ENCODE data around the gene NAA11.

NAA11 gene

GRCh38 chr4:79348405-79348804 lies 22.5 kb upstream of the NAA11 start (continued):
- TF ChIP-seq ZBTB49 (tag by site-specific recombination; IDR thresholded peaks at IDR 0.05; ENCODE audit: low read depth) (no peak), ZNF266 (tag by site-specific recombination; IDR thresholded peaks at IDR 0.05; ENCODE audit: low read depth) (no peak), FEZF1 (tag by site-specific recombination; IDR thresholded peaks at IDR 0.05) (no peak), ZNF138 (tag by site-specific recombination; IDR thresholded peaks at IDR 0.05; ENCODE audit: borderline replicate concordance) (no peak), BCL11B (tag by site-specific recombination; IDR thresholded peaks at IDR 0.05; ENCODE audit: low read depth) (no peak), ZNF654 (tag by site-specific recombination; IDR thresholded peaks at IDR 0.05; ENCODE audit: low read depth) (no peak), ZBTB17 (tag by site-specific recombination; IDR thresholded peaks at IDR 0.05) (no peak)

- H3K36me3 ChIP-seq (ENCODE audit: control insufficient read depth in 2 of 2, insufficient read depth in 1 of 2, low read length in 2 of 2): no peaks in the 10 kb centered on the region
- ChIA-PET CTCF (no interaction called here), POLR2A (no interaction called here)
- H3K4me1 ChIP-seq (ENCODE audit: control insufficient read depth, insufficient read depth, low read length): no peaks in the 10 kb centered on the region
- peak; percentile 66 for TF ChIP-seq SETDB1 (IDR thresholded peaks at IDR 0.05; ENCODE audit: insufficient read length, low read length)
- no peak for TF ChIP-seq ZNF354C (tag by site-specific recombination; IDR thresholded peaks at IDR 0.05; ENCODE audit: borderline replicate concordance, low read depth)
- no peak overlapping the region for H3K4me3 ChIP-seq (ENCODE audit: low read depth, low read length)
- H3K9me3 ChIP-seq (ENCODE audit: control insufficient read depth, insufficient read depth, low read depth, low read length): no peaks in the 10 kb centered on the region
- H3K27ac ChIP-seq (ENCODE audit: extremely low read depth, low read depth, low read length): no peak overlapping the region
Observed at GRCh38 chr4:79341893-79342653, 16.2 kb upstream of the NAA11 start.

DNA sequence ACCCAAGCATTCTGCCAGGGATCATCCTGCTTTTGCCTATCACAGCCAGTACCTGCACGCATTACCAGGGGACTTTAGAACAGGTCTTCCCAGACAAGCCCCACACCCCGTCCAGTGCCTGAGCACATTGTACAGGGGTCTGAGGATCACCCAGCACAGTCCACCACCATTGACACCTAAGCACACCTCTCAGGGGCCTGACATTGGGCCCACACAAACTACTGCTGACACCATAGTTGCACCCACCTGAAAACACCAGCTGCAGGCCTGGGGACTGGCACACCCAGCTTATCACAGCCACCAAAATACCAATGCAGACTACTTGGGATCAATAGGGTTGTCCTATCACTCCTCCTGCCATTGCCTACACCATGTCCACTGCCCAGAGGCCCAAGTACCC lies 14.7 kb upstream of the NAA11 start:
- H3K9me3 ChIP-seq (ENCODE audit: control insufficient read depth, insufficient read depth, low read depth, low read length): no peaks in the 10 kb centered on the region
- no peaks in the 10 kb centered on the region for H3K4me1 ChIP-seq (ENCODE audit: control insufficient read depth, insufficient read depth, low read length)
- H3K4me3 ChIP-seq (ENCODE audit: low read depth, low read length): no peak overlapping the region
- no peaks in the 10 kb centered on the region for H3K36me3 ChIP-seq (ENCODE audit: control insufficient read depth in 2 of 2, insufficient read depth in 1 of 2, low read length in 2 of 2)
- POLR2A ChIA-PET: no interaction called here
- CTCF ChIA-PET: no interaction called here
- TF ChIP-seq ZNF391 (tag by site-specific recombination; IDR thresholded peaks at IDR 0.05; ENCODE audit: borderline replicate concordance, low read depth): no peak
- TF ChIP-seq KLF16 (tag by site-specific recombination; IDR thresholded peaks at IDR 0.05): no peak
- TF ChIP-seq ZFHX2 (tag by site-specific recombination; conservative IDR thresholded peaks at IDR 0.05): no peak
- TF ChIP-seq ZNF121 (tag by site-specific recombination; IDR thresholded peaks at IDR 0.05): no peak
- no peak for TF ChIP-seq ZNF324 (tag by site-specific recombination; IDR thresholded peaks at IDR 0.05)
- no peak for TF ChIP-seq ZNF639 (tag by site-specific recombination; IDR thresholded peaks at IDR 0.05)
- H3K27ac ChIP-seq (ENCODE audit: extremely low read depth, low read depth, low read length): no peak overlapping the region

DNA sequence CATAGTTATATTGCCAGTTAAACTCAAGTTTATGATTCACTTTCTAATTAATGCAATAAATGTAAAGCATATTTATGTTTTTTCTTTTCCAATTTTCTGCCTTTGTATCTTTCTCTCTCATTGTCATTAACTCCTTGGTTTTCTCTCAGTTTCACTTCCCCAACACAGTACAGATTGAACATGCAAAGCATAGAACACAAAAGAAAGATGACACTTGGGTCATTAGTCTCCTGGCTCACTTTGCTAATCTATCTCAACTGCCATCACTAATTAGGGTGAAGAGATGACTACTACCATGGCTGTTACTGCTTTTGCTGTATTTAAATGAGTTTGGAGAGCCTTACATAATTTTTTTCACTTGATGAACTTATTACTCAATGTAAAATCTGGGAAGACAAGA lies 12.3 kb upstream of the NAA11 start:
- Histone ChIP-seq H3K9me3 (ENCODE audit: control insufficient read depth, insufficient read depth, low read depth, low read length) (no peaks in the 10 kb centered on the region), H3K27ac (ENCODE audit: extremely low read depth, low read depth, low read length) (no peak overlapping the region), H3K36me3 (ENCODE audit: control insufficient read depth in 2 of 2, insufficient read depth in 1 of 2, low read length in 2 of 2) (no peaks in the 10 kb centered on the region), H3K4me1 (ENCODE audit: control insufficient read depth, insufficient read depth, low read length) (no peaks in the 10 kb centered on the region), H3K4me3 (ENCODE audit: low read depth, low read length) (no peak overlapping the region)
- POLR2A ChIA-PET: no interaction called here
- CTCF ChIA-PET: no interaction called here
- TF ChIP-seq ZNF223 (tag by site-specific recombination; IDR thresholded peaks at IDR 0.05) (no peak), PRDM10 (tag by site-specific recombination; IDR thresholded peaks at IDR 0.05) (no peak), ELK4 (IDR thresholded peaks at IDR 0.05; ENCODE audit: borderline replicate concordance, low read depth, low read length) (no peak), GLI2 (tag by site-specific recombination; IDR thresholded peaks at IDR 0.05; ENCODE audit: borderline replicate concordance, low read depth) (no peak)
- TF ChIP-seq, protein P1, sequence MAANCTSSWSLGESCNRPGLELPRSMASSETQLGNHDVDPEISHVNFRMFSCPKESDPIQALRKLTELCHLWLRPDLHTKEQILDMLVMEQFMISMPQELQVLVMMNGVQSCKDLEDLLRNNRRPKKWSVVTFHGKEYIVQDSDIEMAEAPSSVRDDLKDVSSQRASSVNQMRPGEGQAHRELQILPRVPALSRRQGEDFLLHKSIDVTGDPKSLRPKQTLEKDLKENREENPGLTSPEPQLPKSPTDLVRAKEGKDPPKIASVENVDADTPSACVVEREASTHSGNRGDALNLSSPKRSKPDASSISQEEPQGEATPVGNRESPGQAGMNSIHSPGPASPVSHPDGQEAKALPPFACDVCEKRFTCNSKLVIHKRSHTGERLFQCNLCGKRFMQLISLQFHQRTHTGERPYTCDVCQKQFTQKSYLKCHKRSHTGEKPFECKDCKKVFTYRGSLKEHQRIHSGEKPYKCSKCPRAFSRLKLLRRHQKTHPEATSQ (tag by site-specific recombination; IDR thresholded peaks at IDR 0.05): no peak
